ENCODE measurements around the gene PRDM11. TPM values are rescaled to one million over a fixed set of nuclear protein-coding genes. Genes with fewer than 3 reads are reported as not detected.

PRDM11 gene
- total RNA-seq, 2 donors from 2014 or later = 10.4 to 15.2 TPM

GRCh38 chr11:45108070-45109064, 38.1 kb upstream of the PRDM11 start:
- TF ChIP-seq, protein P1, sequence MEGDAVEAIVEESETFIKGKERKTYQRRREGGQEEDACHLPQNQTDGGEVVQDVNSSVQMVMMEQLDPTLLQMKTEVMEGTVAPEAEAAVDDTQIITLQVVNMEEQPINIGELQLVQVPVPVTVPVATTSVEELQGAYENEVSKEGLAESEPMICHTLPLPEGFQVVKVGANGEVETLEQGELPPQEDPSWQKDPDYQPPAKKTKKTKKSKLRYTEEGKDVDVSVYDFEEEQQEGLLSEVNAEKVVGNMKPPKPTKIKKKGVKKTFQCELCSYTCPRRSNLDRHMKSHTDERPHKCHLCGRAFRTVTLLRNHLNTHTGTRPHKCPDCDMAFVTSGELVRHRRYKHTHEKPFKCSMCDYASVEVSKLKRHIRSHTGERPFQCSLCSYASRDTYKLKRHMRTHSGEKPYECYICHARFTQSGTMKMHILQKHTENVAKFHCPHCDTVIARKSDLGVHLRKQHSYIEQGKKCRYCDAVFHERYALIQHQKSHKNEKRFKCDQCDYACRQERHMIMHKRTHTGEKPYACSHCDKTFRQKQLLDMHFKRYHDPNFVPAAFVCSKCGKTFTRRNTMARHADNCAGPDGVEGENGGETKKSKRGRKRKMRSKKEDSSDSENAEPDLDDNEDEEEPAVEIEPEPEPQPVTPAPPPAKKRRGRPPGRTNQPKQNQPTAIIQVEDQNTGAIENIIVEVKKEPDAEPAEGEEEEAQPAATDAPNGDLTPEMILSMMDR (conservative IDR thresholded peaks at IDR 0.05) = no peak
- DNase-seq = no peak
- Histone ChIP-seq H3K9ac (ENCODE audit: extremely low read depth, low read length, poor library complexity, severe bottlenecking) (no peak overlapping the region), H3K27ac (ENCODE audit: low read depth, low read length) (no peak overlapping the region), H3K4me3 (ENCODE audit: low read length) (no peak overlapping the region), H3K9me3 (ENCODE audit: control insufficient read depth, low read length) (no peaks in the 10 kb centered on the region), H3K36me3 (ENCODE audit: control insufficient read depth, insufficient read depth, low read length) (no peaks in the 10 kb centered on the region), H3K27me3 (ENCODE audit: control insufficient read depth, insufficient read depth, low read length, poor library complexity, severe bottlenecking) (no peaks in the 10 kb centered on the region), H3K4me1 (ENCODE audit: control insufficient read depth, insufficient read depth, low read length) (no peaks in the 10 kb centered on the region)
- Mint-ChIP-seq H3K36me3 (ENCODE audit: low read depth) (no peaks in the 10 kb centered on the region), H3K27me3 (ENCODE audit: insufficient read depth) (peaks cover 12% of the 10 kb centered on the region), H3K9me3 (no peaks in the 10 kb centered on the region), H3K4me1 (no peaks in the 10 kb centered on the region), H3K4me3 (no peak overlapping the region), H3K27ac (no peak overlapping the region)
- WGBS, 2 experiments (ENCODE audit: insufficient coverage in 1 of 2, insufficient read length in 1 of 2) = 86 to 89% methylated on average over 11 to 14 of the region's 14 CpGs

DNA sequence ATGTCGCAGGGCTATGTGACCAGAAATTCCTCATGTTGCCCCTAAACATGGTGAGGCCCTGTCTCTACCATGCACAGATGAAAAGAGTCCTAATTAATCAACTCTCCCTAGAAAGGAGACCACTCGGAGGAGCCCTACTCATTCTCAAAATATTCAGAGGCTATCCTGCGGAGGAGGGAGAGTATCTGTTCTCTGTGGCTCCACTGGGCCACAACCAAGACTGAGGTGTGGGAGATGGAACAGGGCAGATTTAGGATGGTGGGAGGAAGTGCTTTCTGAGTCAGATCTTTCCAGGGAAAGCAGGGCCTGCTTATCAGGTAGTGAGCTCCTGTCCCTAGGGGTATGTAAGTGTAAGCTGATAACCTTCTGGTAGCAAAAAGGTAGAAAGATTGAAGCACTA, 37.0 kb upstream of the PRDM11 start:
- DNase-seq = no peak
- no peaks in the 10 kb centered on the region for H3K9me3 ChIP-seq (ENCODE audit: control insufficient read depth, low read length)
- H3K27ac ChIP-seq (ENCODE audit: low read depth, low read length) = no peak overlapping the region
- H3K36me3 ChIP-seq (ENCODE audit: control insufficient read depth, insufficient read depth, low read length) = no peaks in the 10 kb centered on the region
- Mint-ChIP-seq H3K27ac (no peak overlapping the region), H3K36me3 (ENCODE audit: low read depth) (no peaks in the 10 kb centered on the region), H3K9me3 (no peaks in the 10 kb centered on the region), H3K4me3 (no peak overlapping the region), H3K4me1 (no peaks in the 10 kb centered on the region), H3K27me3 (ENCODE audit: insufficient read depth) (peaks cover 11% of the 10 kb centered on the region)
- WGBS, 2 experiments (ENCODE audit: insufficient coverage in 1 of 2, insufficient read length in 1 of 2) = 0 to 52% methylated on average over 1 to 3 of the region's 3 CpGs
- no peak overlapping the region for H3K4me3 ChIP-seq (ENCODE audit: low read length)
- H3K4me1 ChIP-seq (ENCODE audit: control insufficient read depth, insufficient read depth, low read length) = no peaks in the 10 kb centered on the region
- TF ChIP-seq, protein P1 (conservative IDR thresholded peaks at IDR 0.05) = no peak
- H3K9ac ChIP-seq (ENCODE audit: extremely low read depth, low read length, poor library complexity, severe bottlenecking) = no peak overlapping the region
- H3K27me3 ChIP-seq (ENCODE audit: control insufficient read depth, insufficient read depth, low read length, poor library complexity, severe bottlenecking) = peaks cover 8% of the 10 kb centered on the region

- 9 to 16% methylated on average over 6 to 10 of the region's 10 CpGs for WGBS, 2 experiments (ENCODE audit: insufficient coverage in 1 of 2, insufficient read length in 1 of 2)
- Mint-ChIP-seq H3K4me3 (no peak overlapping the region), H3K27ac (no peak overlapping the region), H3K9me3 (no peaks in the 10 kb centered on the region), H3K27me3 (ENCODE audit: insufficient read depth) (peaks cover 15% of the 10 kb centered on the region), H3K4me1 (no peaks in the 10 kb centered on the region), H3K36me3 (ENCODE audit: low read depth) (no peaks in the 10 kb centered on the region)
- peak; percentile 78 for DNase-seq
- TF ChIP-seq, protein P1 (conservative IDR thresholded peaks at IDR 0.05) = peak; percentile 84
- no peaks in the 10 kb centered on the region for H3K9me3 ChIP-seq (ENCODE audit: control insufficient read depth, low read length)
- H3K36me3 ChIP-seq (ENCODE audit: control insufficient read depth, insufficient read depth, low read length) = no peaks in the 10 kb centered on the region
- no peak overlapping the region for H3K9ac ChIP-seq (ENCODE audit: extremely low read depth, low read length, poor library complexity, severe bottlenecking)
- H3K27me3 ChIP-seq (ENCODE audit: control insufficient read depth, insufficient read depth, low read length, poor library complexity, severe bottlenecking) = peaks cover 10% of the 10 kb centered on the region
- H3K4me3 ChIP-seq (ENCODE audit: low read length) = no peak overlapping the region
- no peak overlapping the region for H3K27ac ChIP-seq (ENCODE audit: low read depth, low read length)
- no peaks in the 10 kb centered on the region for H3K4me1 ChIP-seq (ENCODE audit: control insufficient read depth, insufficient read depth, low read length)
Observed at GRCh38 chr11:45110562-45110961, 35.9 kb upstream of the PRDM11 start.

All from endodermal cell (in vitro differentiated cells).